ENCODE results near the gene SCML1.
A peak's percentile ranks its signal among the peaks of the same experiment; 100 is the strongest.

SCML1 gene, protein sequence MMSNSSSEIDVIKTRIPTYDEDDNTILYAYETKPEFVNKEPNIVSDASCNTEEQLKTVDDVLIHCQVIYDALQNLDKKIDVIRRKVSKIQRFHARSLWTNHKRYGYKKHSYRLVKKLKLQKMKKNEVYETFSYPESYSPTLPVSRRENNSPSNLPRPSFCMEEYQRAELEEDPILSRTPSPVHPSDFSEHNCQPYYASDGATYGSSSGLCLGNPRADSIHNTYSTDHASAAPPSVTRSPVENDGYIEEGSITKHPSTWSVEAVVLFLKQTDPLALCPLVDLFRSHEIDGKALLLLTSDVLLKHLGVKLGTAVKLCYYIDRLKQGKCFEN

DNA sequence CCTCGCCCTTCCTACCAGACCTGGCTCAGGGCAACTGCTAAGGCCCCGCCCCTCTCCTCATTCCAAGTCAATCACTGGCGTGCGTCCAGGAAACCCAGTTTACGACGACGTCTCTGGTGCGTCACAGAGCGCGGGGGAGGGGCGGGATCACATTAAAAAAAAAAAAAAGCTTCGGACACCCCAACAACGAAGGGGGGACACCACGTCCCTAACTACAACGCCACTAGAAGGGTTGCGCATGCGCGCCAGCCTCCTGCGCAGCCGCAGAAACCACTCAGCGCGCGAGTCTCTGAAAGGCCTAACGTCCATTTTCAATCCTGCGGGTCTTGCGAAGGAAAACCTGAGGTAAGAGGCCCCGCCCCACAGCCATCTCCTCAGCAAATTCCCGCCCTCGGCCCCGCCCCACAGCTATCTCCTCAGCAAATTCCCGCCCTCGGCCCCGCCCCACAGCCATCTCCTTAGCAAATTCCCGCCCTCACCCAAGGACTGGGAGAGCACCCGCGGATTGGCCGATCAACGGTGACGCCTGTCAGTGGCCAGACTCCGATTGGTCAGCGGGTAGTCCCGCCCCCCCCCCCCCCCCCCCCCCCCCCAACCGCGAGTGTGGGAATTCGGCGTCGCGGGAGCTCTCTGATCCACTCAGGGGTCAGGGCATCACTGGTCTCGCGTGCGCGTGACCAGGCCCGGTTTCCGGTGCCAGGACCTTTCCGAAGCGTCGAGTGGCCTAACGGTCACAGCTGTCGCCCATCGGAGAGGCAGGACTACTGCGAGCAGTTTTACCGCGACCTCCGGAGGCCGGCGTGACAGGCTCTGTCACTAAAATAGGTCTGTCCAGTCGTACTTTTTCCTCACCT is at the start of gene SCML1:
Gene SCML1, plus strand, starts transcription at position 638 of the 854 bp plus-strand sequence. CDS start 6,694 bp downstream, outside the sequence.
- DNase-seq: no peak

DNA sequence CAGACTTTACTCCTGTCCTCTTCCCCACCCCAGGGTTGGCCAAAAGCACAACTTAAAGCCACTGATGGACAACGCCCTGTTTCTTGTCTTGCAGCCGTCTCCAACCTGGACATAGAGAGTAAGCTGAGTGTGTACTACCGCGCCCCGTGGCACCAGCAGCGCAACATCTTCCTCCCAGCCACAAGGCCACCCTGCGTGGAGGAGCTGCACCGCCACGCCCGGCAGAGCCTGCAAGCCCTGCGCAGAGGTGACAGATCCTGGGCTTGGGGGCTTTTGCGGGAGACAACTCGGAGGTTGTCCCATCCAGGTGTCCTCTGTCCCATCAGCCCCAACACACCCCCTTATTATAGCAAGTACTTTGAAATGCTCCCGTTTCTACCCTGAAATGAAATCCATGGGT is 49.6 kb upstream of the SCML1 start:
- no peak for DNase-seq

DNA sequence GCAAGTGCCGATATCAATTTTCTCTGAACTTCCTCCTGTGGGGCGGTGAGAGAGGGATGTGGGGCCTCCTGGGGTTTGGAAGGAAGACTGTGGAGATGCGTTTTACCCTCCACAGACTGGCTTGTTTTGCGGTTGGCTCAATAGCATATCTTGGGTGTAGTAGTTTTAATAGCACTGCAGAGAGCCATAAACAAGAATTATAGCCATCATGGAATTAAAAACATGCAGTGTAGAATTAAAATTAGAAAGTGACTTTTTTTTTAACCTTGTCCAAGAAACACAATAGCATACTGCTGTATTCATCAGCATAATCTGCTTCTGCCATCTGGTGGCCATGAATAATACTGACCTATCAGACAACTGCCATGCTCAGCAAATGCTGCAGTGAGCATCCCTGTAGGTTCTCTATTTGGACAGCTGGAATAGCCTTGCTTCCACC is 47.3 kb upstream of the SCML1 start:
- DNase-seq: peak; percentile 36

DNA sequence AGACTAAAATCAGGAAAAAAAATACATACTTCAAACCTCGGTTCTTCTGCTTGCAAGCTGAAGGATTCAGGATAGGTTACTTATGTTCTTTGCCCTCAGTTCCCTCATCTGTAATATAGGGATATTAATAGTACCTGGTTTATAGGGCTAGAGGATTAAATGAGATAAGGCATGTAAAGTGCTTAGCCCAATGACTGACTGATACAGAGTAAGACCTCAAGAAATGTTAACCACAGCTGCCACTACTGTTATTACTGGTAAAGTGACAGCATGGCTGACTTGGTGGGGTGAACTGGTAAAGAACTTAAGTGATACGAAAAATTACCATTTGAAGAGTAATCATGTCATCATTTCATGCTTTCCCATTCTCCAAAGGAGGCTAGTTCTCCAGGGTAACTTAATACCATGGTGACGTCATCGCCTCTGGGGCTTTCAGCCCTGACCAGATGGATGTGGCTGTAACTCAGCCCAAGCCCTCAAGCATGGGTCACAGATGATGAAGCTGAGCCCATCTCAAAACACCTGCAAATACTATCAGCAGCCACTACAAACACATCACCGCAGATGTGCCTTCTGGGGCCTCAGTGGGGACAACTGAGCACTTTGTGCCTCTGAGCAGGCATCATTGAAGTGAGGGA is 44.5 kb upstream of the SCML1 start:
- no peak for DNase-seq

DNA sequence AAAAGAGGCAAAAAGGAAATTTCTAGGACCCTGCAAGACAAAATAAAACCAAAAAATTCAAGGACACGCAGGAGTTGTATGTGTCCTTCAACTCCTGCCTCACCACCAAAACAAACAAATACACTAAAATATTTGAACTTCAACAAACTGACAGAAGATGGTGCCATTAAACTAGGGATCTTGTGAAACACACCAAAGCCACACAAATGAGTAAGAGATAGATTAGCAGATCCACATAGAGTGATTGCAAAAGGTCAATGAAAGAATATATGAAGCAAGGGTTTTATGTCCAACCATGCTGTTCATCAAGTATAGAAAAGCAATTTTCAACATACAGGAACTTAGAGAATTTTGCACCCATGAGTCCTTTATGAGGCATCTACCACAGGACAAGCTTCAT is 40.1 kb upstream of the SCML1 start:
- DNase-seq: no peak

DNA sequence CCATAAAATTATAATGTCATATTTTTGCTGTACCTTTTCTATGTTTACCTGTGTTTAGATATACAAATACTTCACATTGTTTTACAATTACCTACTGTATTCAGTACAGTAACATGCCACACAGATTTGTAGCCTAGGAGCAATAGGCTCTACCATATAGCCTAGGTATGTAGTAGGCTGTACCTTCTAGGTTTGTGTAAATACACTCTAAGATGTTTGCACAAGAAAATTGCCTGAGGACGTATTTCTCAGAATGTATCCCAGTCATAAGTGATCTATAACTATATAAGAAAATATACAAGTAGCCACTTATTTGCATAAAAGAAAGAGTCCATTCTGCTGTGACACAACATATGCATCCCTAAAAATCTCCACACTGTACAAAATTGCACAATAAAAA is 36.3 kb upstream of the SCML1 start:
- DNase-seq: no peak

DNA sequence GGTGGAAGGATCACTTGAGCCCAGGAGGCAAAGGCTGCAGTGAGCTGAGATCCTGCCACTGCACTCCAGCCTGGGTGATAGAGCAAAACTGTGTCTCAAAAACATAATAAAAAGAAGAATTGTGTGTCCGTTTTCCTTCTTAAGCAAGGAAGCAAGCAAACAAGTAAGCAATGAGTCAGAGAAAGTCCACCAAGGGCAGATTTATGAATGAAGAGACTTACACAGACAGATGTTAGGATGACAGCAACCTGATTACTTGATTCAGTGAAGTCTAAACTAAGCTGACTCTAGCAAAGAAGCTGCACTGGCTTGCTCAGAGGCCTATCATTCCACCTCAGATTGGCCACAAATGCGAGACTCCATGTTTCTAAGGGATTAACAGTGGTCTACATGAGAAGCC is 34.1 kb upstream of the SCML1 start:
- DNase-seq: no peak

DNA sequence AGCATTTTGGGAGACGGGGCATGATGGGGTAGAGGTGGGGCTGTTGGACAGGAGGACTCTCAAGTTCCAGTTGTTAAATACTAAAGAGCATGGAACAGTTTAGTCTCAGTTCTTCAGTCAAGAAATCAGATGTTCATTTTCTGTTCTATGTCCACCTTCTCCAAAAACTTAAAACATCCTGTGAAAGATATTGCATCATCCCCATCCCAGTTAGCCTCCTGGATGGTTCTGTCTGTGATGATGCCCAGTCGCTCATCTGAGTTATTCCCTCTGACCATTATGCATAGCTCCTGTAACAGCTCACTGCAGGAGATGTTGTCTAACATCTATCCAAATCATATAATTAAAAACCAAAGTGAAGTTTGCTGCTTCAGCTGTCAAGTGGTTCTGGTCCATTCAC is 32.1 kb upstream of the SCML1 start:
- DNase-seq: no peak

DNA sequence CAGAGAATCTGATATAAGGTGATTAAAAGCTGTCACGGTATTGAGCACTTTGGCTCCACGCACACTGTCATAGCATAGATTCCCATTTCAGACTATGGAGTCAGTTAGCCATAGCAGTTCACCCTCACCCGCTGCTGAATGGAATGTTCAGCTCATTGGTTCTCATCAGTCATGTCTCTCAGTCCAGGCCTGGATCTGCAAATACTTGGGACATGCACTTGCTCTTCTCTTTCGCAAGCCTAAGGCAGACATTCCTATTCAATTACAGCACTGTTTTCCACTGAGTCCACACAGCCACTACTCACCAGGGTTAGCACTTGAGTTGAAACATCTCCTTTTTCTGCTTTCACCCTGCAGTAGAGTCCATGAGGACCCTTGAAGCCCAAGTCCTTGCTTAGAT is 30.6 kb upstream of the SCML1 start:
- no peak for DNase-seq

DNA sequence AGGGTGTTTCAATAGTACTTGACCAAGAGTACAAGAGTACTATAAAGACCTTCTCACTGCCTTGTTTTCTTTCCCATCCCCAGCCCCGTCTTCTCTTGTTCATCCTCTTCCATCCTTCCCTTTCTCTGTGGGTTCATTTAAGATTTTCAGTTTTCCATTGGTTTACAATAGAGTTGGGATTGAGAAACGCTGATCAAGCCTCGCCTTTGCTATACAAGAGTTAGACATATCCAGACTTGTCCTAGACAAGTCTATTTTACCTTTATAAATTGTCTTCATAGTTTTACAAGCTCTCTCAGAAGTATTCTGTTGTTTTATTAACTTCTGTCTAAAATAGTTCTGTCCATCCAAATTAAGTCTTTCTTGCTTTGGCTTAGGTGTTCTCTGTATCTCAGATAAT is 29.6 kb upstream of the SCML1 start:
- no peak for DNase-seq

DNA sequence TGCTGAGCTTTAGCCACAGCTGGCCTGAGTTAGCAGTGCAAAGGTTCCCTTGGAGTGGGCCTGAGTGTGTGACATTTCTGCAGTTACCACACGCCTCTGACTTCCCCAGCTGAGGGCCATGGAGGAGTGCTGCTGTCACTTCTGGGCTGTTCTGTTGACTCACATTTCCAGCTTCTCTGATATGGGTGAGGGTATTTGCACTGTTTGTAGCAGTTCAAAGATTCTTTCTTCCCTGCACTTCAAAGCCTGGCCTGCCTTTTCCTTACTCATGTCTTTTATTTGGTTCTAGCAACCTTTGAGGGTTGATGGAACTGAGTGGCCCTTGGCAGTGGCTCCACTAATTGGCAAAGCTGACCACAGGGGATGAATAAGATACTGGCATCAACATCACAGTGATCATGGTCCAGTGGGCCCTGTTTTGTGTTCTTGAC is 26.4 kb upstream of the SCML1 start:
- no peak for DNase-seq

DNA sequence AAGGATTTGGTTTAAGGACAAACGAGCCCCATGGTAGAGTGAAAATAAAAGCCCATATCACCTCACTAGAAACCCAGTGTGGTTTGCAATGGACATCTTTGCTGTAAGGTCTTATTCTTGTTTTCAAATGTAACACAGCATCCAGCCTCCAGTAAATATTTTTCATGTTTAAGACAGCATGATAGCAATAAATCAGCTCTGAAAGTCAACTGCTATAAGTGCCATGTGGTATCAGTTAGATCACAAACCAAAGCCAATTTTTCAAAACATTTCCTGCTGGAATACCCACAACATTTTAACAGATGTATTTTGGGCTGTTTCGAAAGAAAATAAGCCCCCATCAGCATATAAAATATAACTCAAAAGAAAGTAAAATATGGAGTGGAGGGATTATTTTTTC is 24.0 kb upstream of the SCML1 start:
- DNase-seq: no peak

DNA sequence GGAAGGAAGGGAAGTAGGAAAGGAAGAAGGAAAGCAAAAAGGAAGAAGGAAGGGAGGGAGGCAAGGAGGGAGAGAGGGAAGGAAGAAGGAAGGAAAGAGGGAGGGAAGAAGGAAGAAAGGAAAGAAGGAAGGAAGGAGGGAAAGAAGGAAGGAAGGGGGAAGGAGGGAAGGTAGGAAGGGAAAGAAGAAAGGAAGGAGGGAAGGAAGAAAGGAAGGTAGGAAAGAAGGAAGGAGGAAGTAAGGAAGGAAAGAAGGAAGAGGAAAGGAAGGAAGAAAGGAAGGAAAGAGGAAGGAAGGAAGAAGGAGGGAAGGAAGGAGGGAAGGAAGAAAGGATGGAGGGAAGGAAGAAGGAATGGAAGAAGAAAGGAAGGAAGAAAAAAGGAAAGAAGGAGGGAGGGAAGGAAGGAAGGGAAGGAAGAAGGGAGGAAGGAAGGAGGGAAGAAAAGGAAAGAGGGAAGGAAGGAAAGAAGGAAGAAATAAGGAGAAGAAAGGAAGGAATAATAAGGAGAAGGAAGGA is 18.6 kb upstream of the SCML1 start:
- no peak for DNase-seq

DNA sequence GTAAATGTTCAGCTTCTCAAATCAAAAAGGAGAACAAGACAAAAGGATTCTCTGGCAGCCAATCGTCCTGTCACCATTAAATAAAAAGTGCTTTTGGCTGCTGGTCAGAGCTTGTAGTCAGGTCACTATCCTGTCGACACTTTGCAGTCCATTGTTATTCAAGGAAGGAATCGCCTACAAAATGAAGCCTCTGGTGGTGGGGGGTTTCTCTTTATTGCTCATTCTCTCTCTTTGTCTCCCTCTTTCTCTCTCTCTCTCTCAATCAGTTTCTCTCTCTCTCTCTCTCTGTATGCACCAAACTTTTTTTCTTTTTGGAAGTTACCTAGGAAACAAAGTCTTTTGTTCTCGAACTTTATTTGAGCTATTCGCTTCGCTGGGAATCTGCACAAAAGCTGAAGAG is 17.6 kb upstream of the SCML1 start:
- no peak for DNase-seq

DNA sequence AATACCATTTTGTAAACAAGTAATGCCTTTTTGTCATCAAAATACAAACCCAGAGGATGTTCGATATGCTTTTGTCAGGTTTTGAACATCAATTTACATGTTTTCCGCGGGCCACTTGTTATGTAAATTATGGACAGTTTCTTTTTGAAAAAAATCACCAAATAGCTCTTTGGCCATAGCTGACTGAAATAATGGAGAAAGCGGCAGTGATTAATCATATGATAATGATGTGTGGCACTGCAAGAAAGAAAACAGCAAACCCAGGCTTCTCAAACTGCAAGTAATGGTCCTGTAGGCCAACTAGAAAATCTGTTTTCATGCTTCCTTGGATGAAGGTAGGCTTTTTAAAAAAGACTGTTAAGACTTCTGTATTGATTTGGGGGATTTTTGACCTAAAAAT is 15.6 kb upstream of the SCML1 start:
- no peak for DNase-seq

DNA sequence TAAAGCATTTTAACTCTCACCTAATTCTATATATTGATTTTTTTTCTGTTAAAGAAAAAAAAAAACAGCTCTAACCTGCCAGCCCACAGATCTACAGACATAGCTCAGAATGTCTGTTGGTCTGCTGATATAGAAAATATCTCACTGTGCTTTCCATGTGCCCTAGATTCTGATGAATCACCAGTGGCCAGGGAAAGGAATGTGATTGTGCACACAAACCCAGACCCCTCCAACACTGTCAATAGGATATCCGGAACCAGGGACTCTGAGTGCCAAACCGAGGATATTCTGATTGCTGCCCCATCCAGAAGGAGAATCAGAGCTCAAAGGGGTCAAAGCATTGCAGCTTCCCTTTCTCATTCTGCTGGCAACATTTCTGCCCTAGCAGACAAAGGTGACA is 12.1 kb upstream of the SCML1 start:
- DNase-seq: no peak

DNA sequence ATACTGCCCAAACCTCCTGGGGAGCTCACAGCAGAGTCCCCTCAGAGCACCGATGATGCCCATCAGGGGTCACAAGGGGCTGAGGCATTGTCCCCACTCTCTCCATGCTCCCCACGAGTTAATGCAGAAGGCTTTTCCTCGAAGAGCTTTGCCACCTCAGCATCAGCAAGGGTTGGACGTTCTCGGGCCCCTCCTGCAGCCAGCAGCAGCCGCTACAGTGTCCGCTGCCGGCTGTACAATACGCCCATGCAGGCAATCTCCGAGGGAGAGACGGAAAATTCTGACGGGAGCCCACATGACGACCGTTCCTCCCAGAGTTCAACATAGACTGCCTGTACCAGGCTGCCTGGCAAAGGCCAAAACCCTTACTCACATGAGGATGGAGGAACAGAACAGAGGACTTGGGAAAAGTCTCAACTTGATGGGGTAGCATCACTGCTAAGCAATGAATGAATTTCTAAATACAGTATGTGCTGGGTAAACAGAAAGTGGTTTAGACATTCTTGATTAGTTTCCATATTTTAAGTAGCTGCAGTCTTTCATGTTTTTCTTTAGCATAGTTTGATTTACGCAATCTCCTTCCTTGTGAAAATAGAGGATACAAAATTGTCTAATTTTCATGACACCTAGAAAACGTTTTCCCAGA is 5.0 kb upstream of the SCML1 start:
- no peak for DNase-seq

DNA sequence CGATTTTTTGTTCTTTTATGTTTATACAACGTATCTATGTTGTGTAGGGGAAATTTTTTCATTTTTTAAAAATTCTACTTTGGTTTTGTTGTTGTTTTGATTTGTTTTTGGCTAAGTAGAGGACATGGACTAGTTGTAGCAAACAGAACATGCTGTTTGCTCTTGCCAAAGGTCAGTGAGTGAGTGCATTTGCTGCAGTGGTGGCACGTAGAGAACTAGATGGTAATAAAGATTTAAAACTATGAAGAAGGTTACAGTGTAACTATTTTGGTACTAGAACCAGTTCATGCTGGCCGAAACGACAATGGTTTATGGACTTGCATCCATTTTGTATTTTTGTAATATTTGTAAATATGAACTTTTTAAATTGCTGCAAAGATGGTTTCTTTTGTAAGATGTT is 1.9 kb upstream of the SCML1 start:
- no peak for DNase-seq

DNA sequence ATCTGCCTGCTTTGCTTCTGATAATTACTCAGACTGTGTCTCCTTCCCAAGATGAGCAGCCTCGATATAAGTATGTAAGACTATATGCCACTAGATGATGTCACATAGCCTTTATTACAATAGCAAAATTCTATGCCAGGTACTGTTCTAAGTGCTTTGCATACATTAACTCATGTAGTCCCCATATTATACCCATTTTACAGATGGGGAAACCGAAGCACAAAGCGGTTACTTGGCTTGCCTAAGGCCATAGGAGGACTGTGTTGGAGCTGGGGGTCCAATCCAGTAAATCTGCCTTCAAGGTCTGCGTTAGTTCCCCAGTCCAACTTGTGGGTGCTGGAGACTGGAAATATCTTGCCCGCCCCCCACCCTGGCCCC is 826 bp upstream of the SCML1 start:
- no peak for DNase-seq

DNA sequence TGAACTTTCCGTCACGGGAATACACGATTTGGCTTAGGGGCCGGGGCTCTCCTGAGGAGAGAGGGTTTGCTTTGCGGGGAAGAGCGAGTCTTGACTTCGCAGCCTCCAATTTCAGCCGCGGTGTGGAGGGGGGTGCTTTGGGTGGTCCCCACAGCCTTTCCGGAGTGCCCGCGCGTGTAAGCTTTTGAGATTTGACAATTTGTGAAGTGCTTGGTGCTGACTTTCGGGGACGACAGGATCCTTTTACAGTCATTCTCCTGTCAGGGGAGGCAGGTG is 355 bp downstream of the SCML1 start:
- DNase-seq: no peak

DNA sequence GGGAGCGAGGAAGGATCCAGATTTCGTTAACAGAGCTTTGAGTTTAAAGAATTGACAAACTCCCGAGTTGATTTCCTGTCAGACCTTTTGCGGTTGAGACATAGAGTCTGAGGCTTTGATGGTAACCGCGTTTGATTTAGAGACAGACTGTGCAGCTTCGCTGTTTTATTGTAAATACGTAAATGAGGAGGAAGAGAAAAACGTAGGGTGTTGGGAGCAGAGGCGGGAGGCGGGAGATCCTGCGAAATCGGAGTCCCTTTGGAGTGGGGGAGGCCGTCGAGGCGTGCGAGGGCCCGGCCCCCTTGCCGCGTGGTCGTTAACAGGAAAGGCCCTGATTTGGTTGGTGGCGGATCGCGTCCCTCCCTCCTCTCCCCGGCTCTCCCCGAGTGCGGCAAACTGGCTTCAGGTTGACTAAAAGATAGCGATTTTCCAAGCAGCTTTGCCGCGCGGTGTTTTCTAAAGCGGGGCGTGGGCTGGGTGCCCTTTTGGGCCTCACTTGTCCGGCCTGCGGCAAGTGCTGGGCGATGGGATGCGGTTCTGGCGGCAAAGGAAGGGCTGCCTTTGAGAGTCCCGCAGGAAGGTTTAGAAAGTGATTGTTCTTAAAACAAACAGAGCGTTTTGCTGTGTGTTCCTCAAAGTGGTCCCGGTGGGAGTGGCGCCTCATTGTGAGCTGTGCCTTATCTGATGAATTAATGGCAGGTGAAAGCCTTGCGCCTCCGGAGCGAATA is 857 bp downstream of the SCML1 start:
- DNase-seq: no peak

DNA sequence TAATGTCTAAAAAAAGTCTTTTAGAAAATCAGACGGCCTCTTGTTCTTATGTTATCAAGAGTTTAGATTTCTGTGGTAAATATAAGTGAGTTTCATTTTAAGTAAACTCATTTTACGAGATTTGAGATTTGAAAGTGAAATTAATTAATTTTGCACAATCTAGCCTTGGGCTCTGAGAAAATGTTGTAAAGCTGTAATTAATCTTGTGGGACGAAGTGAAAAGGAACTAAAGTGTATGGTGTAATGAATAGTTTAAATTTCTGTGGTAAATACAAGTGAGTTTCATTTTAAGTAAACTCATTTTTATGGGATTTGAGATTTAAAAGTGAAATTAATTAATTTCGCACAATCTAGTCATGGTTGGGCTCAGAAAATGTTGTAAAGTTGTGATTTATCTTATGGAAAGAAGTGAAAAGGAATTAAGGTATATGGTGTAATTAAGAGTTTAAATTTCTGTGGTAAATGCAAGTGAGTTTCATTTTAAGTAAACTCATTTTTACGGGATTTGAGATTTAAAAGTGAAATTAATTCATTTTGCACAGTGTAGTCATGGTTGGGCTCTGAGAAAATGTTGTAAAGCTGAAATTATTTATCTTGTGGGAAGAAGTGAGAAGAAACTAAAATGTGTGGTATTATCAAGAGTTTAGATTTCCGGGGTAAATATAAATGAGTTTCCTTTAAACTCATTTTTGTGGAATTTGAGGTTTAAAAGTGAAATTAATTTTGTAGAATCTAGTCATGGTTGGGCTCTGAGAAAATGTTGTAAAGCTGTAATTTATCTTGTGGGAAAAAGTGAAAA is 1.6 kb downstream of the SCML1 start:
- DNase-seq: no peak

Data from KG1 (cell line).